Measurements from ENCODE around the gene CENPE.
"Not testable (repeated sequence)": the region's sequence is repeated elsewhere in the genome, so short reads cannot be mapped to it uniquely, and the experiment has no call there.

Gene CENPE

GRCh38 chr4:103198111-103198765 is at the start of gene CENPE:
Gene CENPE, minus strand, starts transcription at chr4:103198343. Its CDS starts 24 bp downstream, at chr4:103198319.
- DNase-seq = peak; percentile 76 to 94 (median 90)

- DNase-seq = no peak
Measured at GRCh38 chr4:103244251-103244650, 46.1 kb upstream of the CENPE start.

- not testable (repeated sequence) for DNase-seq
Measured at GRCh38 chr4:103230938-103231337, 32.8 kb upstream of the CENPE start.

- DNase-seq = not testable (repeated sequence)
Measured at GRCh38 chr4:103223556-103223955, 25.4 kb upstream of the CENPE start.

GRCh38 chr4:103207673-103208072 is 9.5 kb upstream of the CENPE start:
- DNase-seq = peak in 2 of 3 experiments; percentile 37 to 70

- peak; percentile 9 to 75 (median 10) for DNase-seq
Measured at GRCh38 chr4:103204111-103204510, 6.0 kb upstream of the CENPE start.

GRCh38 chr4:103201724-103202123 is 3.6 kb upstream of the CENPE start:
- DNase-seq = no peak

GRCh38 chr4:103201253-103201652 is 3.1 kb upstream of the CENPE start:
- no peak for DNase-seq

GRCh38 chr4:103199009-103199408 is 866 bp upstream of the CENPE start:
- no peak for DNase-seq

- no peak for DNase-seq
Measured at GRCh38 chr4:103197765-103198110, 405 bp downstream of the CENPE start.

GRCh38 chr4:103193457-103193856 is 4.7 kb downstream of the CENPE start:
- DNase-seq = no peak

GRCh38 chr4:103171006-103171405 is 27.1 kb downstream of the CENPE start:
- no peak for DNase-seq

- not testable (repeated sequence) for DNase-seq
Measured at GRCh38 chr4:103169750-103170149, 28.4 kb downstream of the CENPE start.

- no peak for DNase-seq
Measured at GRCh38 chr4:103168993-103169392, 29.1 kb downstream of the CENPE start.

GRCh38 chr4:103162176-103162575 is 36.0 kb downstream of the CENPE start:
- DNase-seq = no peak

GRCh38 chr4:103158760-103159159 is 39.4 kb downstream of the CENPE start:
- DNase-seq = no peak

GRCh38 chr4:103156106-103156505 is 42.0 kb downstream of the CENPE start:
- no peak for DNase-seq

- DNase-seq = no peak
Measured at GRCh38 chr4:103152381-103152780, 45.8 kb downstream of the CENPE start.

- DNase-seq = no peak
Measured at GRCh38 chr4:103150677-103151076, 47.5 kb downstream of the CENPE start.

- DNase-seq = no peak
Measured at GRCh38 chr4:103144926-103145325, 53.2 kb downstream of the CENPE start.

- DNase-seq = no peak
Measured at GRCh38 chr4:103137446-103137827, 60.7 kb downstream of the CENPE start.

- DNase-seq = no peak
Measured at GRCh38 chr4:103136671-103137445, 61.3 kb downstream of the CENPE start.

GRCh38 chr4:103129174-103129573 is 69.0 kb downstream of the CENPE start:
- DNase-seq = no peak

GRCh38 chr4:103126126-103126525 is 72.0 kb downstream of the CENPE start:
- no peak for DNase-seq

GRCh38 chr4:103123114-103123513 is 75.0 kb downstream of the CENPE start:
- DNase-seq = no peak
